GM15510 (cell line): ENCODE data around the gene STAP1.

Experiments
- POLR2A ChIP-seq: IDR thresholded peaks from 3 replicates; pipeline ENCODE4 v1.6.1; 2011; ENCODE audit warnings: borderline replicate concordance; ENCODE audit not compliant: insufficient read length; ENCODE audit errors: extremely low read depth

The STAP1 gene, protein sequence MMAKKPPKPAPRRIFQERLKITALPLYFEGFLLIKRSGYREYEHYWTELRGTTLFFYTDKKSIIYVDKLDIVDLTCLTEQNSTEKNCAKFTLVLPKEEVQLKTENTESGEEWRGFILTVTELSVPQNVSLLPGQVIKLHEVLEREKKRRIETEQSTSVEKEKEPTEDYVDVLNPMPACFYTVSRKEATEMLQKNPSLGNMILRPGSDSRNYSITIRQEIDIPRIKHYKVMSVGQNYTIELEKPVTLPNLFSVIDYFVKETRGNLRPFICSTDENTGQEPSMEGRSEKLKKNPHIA

DNA sequence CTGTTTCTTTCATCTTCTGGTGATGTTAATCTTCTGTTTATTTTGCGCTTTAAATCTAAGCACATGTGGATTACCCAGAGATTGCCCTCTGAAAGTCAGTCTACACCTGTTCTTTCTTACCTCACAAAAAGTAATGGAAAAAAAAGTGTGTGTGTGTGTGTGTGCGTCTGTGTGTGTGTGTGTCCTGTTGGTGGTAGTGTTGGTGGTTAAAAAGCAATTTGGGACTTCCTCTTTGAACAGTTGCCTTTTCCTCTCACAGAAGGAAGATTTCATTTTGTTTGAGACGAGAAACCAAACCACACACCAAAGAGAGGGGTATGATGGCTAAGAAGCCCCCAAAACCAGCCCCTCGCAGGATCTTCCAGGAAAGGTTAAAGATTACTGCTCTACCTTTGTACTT is at the start of gene STAP1:
TSS of gene STAP1 (plus strand) at position 235 of the 400 bp plus-strand sequence. CDS start at position 318, 83 bp downstream.
- TF ChIP-seq POLR2A: no peak

DNA sequence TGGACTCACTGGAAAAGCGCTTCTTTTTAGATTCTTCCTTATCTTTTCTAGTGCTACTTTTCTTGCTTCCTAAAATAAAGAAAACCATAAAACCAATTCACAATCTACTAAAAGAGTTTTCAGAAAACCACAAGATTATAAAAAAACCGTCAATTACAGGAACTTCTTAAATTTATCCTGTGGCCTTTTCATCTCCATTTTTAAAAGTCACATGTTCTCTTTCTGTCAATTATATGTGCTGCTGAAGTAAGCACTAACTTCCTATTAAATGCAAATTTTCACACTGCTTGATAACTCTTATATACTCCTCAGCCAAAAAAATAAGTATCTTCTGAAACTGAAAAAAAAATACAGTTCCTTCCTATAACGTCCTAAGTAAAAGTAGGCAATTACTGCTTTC is 46.0 kb upstream of the STAP1 start:
- no peak for TF ChIP-seq POLR2A

DNA sequence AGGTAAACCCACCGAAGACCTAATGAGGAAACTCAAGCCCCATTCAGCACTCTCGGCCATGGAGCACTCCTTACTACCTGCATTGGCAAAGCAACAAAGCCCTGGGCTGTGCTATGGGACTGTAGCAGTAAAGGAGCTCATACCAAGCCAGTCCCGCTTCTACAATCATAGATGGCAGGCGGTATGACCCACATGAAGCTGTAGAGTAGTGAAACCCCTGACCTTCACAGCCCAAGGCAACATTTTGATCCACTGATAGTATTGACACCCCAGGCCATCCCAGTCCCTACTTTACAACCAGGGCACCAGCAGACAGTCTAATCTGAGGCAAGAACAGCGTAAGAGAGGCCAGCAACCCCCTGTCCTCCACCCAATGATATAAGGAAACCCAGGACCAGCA is 38.4 kb upstream of the STAP1 start:
- TF ChIP-seq POLR2A: no peak

DNA sequence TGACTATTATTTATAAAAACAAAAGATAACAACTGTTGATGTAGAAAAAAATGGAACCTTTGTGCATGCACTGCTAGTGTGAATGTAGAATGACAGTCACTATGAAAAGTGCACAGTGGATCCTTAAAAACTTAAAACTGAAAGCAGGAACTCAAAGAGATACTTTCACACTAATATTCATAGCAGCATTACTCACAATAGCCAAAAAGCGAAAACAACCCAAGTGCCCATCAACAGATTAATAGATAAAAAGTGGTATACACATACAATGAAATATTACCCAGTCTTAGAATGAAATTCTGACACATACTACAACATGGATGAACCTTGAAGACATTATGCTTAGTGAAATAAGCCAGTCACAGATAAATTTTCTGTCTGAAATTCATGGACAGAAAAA is 37.0 kb upstream of the STAP1 start:
- no peak for TF ChIP-seq POLR2A

DNA sequence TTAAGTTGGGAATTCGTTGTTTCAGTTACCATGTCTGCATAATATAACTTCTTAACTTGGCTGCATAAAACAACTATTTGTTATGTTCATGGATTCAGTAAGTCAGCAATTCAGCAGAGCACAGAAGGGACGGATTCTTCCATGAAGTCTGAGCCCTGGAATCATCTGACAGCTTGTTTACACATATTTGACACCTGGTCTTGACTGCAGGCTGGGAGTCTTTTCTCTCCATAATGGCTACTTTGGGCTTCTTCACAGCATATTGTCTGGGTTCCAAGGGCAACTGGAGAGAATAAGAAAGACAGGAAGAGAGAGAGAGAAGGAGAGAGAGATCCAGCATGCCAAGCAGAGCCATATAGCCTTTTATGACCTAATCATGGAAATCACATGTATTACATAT is 36.3 kb upstream of the STAP1 start:
- TF ChIP-seq POLR2A: no peak

DNA sequence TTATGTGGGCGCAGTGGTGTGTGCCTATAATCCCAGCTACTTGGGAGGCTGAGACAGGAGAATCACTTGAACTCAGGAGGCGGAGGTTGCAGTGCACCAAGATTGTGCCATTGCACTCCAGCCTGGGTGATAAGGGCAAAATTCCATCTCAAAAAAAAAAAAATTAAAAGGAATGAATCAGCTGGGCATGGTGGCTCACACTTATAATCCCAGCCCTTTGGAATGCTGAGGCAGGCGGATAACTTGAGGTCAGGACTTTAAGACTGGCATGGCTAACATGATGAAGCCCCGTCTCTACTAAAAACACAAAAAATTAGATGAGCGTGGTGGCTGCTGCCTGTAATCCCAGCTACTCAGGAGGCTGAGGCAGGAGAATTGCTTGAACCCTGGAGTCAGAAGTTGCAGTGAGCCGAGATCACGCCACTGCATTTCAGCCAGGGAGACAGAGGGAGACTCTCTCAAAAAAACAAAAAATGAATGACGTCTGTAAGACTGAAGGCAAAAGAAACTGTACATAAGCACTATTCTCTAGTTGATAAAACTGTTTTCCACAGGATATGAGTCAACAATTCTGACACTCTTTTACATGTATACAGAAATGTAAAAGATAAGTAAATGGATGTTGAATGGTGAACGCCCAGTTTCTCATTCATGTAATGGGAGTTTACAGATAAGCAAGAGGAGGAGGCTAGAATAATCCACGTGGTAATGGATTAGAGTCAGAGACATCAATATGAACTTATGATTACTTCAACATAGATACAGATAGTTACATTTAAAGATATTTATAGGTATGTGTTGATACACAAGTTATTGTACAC is 35.5 kb upstream of the STAP1 start:
- no peak for TF ChIP-seq POLR2A

DNA sequence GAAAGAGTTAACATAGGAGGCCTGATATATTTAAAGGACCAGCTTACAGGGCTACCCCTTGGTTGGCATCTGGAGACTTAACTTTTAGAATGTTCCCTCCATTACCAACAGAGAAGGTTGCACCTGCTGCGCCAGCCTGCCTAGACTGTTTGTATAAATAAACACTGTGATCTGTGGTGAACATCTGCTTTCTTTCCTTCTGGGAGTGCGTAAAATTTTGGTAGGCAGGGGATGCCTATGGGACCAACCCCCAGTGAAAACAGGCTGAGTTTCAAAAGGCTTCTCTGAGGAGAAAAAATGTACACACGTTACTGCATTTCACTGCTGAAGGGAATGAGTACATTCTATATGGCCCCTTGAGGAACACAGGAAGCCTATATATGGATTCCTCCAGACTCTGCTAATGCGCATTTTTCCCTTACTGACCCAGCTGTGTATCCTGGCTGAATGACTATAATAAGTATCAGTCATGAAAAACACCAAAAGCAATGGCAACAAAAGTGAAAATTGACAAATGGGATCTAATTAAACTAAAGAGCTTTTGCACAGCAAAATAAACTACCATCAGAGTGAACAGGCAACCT is 27.1 kb upstream of the STAP1 start:
- no peak for TF ChIP-seq POLR2A

DNA sequence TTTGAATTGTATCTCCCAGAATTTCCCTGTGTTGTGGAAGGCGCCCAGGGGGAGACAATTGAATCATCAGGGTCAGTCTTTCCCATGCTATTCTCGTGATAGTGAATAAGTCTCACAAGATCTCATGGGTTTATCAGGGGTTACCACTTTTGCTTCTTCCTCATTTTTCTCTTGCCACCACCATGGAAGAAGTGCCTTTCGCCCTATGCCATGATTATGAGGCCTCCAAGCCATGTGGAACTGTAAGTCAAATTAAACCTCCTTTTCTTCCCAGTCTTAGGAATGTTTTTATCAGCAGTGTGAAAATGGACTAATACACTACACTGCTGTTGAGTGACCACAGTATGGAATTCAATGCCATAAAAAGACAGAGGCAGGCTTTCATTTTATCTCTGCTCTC is 25.4 kb upstream of the STAP1 start:
- no peak for TF ChIP-seq POLR2A

DNA sequence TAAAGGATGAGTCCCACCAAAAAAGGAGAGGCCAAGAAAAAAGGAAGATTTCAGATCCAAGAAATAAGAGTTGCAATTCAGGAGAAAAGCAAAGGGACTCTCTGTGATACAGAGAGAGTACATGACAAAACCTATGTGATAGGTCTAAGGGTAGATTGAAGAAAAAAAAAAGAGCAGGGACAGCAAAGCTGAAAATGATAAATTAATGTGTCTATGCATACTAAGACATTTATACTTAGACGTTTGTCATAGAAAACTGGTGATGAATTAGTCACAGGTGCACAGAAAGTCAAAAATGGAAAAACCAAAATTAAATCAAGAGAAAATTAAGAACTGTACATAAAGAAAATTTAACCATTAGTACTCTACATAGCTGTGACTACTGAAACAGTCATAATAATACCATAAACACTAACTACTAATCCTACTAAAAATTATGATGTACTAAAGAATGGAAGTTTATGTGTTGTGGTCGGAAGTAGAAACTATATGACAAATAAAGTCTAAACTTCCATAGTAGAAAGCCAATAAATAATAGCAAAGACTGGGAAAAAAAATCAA is 23.2 kb upstream of the STAP1 start:
- TF ChIP-seq POLR2A: no peak

DNA sequence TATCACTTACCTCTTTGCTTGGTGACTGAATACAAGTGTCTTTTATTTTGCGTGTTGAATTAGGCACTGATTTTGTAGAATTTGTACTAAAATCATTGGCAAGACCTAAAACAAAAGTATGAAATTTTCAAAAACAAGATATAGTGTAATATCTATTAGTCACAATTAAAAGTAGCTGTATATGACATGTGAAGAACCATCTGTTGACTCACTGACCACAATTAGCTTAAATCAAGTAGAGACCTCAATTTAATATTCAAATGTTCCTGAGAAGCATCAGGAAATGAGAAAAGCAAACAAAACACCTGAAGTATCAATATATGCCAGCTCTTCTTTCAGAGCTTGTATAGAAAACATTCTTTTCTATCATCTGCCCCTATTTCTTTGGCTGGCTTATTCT is 18.7 kb upstream of the STAP1 start:
- no peak for TF ChIP-seq POLR2A

DNA sequence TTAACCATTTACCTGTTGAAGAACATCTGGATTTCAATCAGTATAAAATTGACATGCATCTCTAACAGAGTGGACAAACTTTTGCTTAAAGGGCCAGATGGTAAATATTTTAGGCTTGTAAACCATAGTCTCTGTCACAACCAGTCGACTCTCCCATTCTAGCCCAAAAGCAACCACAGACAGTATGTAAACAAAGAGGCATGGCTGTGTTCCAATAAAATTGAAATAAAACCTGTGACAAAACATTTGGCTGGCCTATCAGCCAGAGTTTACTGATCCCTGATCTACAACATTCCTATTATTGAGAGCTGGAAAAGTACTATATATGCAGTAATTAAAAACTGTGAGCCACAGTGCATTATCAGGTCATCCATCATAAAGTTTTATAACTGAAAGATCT is 16.5 kb upstream of the STAP1 start:
- TF ChIP-seq POLR2A: no peak

DNA sequence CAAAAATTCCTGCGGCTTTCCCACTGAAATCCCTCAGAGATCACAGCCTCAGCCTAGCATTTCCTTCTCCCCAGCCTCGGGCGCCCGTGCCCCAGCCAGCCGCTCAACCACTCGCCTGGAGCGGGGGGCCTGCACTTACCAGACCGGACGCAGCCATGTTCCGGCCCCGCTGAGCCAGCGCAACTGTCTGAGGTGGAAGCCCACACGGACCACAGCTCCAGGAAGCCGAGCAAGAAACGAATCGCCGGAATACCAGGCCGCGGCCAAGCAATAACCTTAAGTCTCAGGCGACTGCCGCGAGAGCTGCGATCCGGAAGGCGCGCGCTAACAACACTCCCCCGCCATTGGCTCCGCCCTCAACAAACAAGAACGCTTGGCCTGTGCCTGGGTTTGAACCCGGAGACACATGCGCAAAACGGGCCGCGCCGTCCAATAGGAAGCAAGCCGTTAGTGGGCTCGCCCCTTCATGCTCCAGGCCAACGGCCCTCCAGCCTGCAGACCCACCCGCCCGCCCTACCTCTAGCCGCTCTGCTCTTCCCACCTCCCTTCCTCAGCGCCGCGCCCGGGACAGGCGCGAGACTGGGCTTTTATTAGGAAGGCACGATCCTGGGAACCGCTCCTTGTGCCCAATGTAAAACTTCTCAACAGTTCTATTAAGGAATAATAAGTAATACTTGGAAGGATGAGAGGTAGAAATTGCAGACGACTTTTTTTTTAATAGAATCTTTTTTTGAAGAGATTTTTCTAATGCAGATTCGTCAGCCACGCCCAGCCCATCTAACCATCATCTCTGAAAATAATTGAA is 13.1 kb upstream of the STAP1 start, which contains the start of gene CENPC:
TSS of gene CENPC (minus strand) at position 305 of the 805 bp plus-strand sequence. CDS start at position 157, 148 bp downstream.
- TF ChIP-seq POLR2A: peak; percentile 92

DNA sequence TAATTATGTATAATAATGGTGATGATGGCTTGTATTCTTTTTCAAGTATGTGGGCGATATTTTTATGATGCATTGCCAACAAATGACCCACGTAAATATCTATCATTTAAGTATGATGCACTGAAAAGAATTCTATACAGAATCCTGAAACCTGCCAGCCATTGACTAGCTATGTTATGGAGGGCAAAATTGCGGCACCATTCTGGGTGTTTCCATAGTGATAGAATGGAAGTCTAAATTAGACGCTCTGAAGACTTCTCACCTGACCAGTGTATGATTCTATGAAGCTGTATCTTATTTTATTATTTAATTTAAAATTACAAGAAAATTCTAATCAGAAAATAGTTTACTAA is 12.5 kb upstream of the STAP1 start:
- TF ChIP-seq POLR2A: no peak

DNA sequence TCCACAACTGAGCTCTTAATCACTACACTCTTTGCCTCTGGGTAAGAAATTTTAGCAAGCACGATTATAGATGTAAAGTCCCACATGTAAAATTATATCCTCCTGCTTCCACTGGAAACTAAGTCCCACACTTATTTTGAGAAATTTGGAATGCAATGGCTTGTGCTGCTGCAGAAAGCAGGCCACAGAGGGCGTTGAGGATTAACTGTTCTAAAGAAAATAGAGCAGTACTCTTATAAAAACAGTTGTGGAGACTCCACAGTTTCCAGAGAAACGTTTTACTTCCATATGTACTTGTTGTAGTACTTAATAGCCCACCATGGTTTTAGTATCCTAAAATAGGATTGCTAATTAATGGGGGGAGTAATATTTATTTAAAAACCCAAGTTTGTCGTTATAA is 11.6 kb upstream of the STAP1 start:
- TF ChIP-seq POLR2A: no peak

DNA sequence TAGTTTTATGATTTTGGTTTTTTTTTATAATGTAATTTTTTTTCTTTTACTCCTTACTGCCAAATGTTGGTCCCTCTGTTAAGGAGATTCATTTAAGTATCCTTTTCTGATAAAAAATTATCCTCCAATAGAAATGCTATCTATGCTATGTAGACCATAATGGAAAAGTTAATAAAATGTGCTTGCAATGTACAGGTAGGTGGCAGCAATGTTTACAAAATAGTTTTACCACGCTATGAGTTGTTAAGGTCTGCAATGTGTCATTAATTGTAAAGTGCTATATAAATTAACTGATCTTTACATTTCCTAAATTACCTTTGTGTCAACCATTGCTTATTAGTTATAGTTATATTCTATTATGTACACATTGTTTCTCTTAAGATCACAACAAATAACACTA is 9.4 kb upstream of the STAP1 start:
- TF ChIP-seq POLR2A: no peak

DNA sequence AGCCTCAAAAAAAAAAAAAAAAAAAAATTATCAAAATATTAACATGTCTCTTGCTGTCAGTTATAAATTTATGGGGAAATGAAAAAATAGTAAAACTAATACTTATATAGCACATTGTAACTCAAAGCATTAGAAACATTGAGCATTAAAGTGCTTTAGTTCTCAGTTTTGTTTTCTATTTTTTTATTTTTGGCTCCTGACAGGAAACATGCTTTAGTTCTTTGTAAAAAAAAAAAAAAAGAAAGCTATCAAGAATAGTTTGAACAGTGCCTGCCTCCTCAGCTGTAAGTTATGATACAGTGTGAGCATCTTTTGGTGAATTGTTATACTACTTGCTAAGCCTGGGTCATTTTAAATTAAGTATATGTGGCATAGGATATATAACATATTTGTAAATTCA is 8.1 kb upstream of the STAP1 start:
- no peak for TF ChIP-seq POLR2A

DNA sequence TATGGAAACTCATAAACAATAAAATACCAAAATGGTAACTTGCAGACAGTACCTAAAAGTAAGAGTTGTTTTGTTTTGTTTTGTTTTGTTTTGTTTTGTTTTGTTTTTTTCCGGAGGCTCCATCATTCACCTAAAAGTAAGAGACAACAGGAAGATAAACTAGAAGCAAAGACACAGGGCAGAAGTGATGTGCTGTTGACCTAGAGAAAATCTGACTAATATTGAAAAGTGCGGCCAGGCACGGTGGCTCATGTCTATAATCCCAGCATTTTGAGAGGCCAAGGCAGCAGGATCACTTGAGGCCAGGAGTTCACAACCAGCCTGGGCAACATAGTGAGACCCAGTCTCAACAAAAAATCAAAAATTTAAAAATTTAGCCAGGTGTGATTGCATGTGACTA is 7.7 kb upstream of the STAP1 start:
- no peak for TF ChIP-seq POLR2A
